Neuronal stem cell (in vitro differentiated cells): ENCODE results near the gene SLC6A3.
A peak's percentile ranks its signal among the peaks of the same experiment; 100 is the strongest.

ENCODE experiments used
- DNase-seq: peaks from one replicate; pipeline ENCODE4 v3.0.0-alpha.2; 2013; ENCODE audit warnings: low spot score
- H2AFZ ChIP-seq: one replicate; pipeline ENCODE4 v1.6.1; 2013; ENCODE audit warnings: mild to moderate bottlenecking, low read length, inconsistent platforms
- H2AK5ac ChIP-seq: 2 replicates; pipeline ENCODE4 v1.6.1; 2013; ENCODE audit warnings: low read depth, mild to moderate bottlenecking, inconsistent platforms, low read length, moderate library complexity, mixed read lengths
- H2BK120ac ChIP-seq: 2 replicates; pipeline ENCODE4 v1.6.1; 2013; ENCODE audit warnings: low read depth, mild to moderate bottlenecking, inconsistent platforms, low read length, moderate library complexity, mixed read lengths
- H2BK12ac ChIP-seq: one replicate; pipeline ENCODE4 v1.6.1; 2013; ENCODE audit warnings: low read length, inconsistent platforms
- H2BK15ac ChIP-seq: 2 replicates; pipeline ENCODE4 v1.6.1; 2013; ENCODE audit warnings: mild to moderate bottlenecking, low read length, inconsistent platforms, mixed read lengths
- H2BK5ac ChIP-seq: one replicate; pipeline ENCODE4 v1.6.1; 2013; ENCODE audit warnings: inconsistent platforms, mild to moderate bottlenecking, low read length, moderate library complexity
- H3K14ac ChIP-seq: one replicate; pipeline ENCODE4 v1.6.1; 2013; ENCODE audit warnings: low read length, inconsistent platforms
- H3K18ac ChIP-seq: 2 replicates; pipeline ENCODE4 v1.6.1; 2013; ENCODE audit warnings: low read length, inconsistent platforms
- H3K23ac ChIP-seq: 2 replicates; pipeline ENCODE4 v1.6.1; 2013; ENCODE audit warnings: low read depth, mild to moderate bottlenecking, mixed read lengths, low read length, inconsistent platforms; ENCODE audit not compliant: poor library complexity
- H3K27ac ChIP-seq: replicated peaks from 3 replicates; pipeline ENCODE4 v1.5.1; 2013; ENCODE audit warnings: low read length, inconsistent platforms
- H3K27me3 ChIP-seq, 3 experiments: 2 replicates each; pipeline ENCODE4 v1.6.1; 2013; ENCODE audit warnings: low read length in 3 of 3, mild to moderate bottlenecking in 2 of 3, inconsistent platforms in 1 of 3, low read depth in 1 of 3, mixed read lengths in 1 of 3, moderate library complexity in 1 of 3; ENCODE audit not compliant: control insufficient read depth in 3 of 3, insufficient read depth in 3 of 3
- H3K36me3 ChIP-seq, 2 donors: replicated peaks in 1 of 2; 2 replicates each; pipeline ENCODE4 v1.6.1; 2013; ENCODE audit warnings: low read length in 2 of 2; ENCODE audit not compliant: control insufficient read depth in 2 of 2, insufficient read depth in 2 of 2
- H3K4ac ChIP-seq: 2 replicates; pipeline ENCODE4 v1.6.1; 2013; ENCODE audit warnings: inconsistent platforms, mild to moderate bottlenecking, low read length, moderate library complexity
- H3K4me1 ChIP-seq, 2 donors: 1 replicate in 1 of 2; 2 replicates in 1 of 2; pipeline ENCODE4 v1.6.1; 2013; ENCODE audit warnings: low read length in 2 of 2, low read depth in 1 of 2; ENCODE audit not compliant: control insufficient read depth in 2 of 2, insufficient read depth in 1 of 2
- H3K4me2 ChIP-seq: one replicate; pipeline ENCODE4 v1.6.1; 2013; ENCODE audit warnings: mild to moderate bottlenecking, low read length, inconsistent platforms; ENCODE audit not compliant: insufficient read depth, poor library complexity, severe bottlenecking
- H3K4me3 ChIP-seq, 2 donors: 2 replicates each; pipeline ENCODE4 v1.5.1; 2013; ENCODE audit warnings: low read length in 2 of 2, mild to moderate bottlenecking in 2 of 2, inconsistent platforms in 1 of 2, moderate library complexity in 1 of 2
- H3K79me1 ChIP-seq: one replicate; pipeline ENCODE4 v1.6.1; 2013; ENCODE audit warnings: low read depth, mild to moderate bottlenecking, inconsistent platforms, low read length, moderate library complexity
- H3K9ac ChIP-seq: one replicate; pipeline ENCODE4 v1.6.1; 2013; ENCODE audit warnings: mild to moderate bottlenecking, low read depth, low read length, inconsistent platforms; ENCODE audit not compliant: poor library complexity
- H3K9me3 ChIP-seq, 2 donors: replicated peaks in 1 of 2; 2 replicates each; pipeline versions ENCODE3 to v1.6.1; 2013; ENCODE audit warnings: low read length in 2 of 2, mild to moderate bottlenecking in 2 of 2, inconsistent platforms in 1 of 2, low read depth in 1 of 2, mixed read lengths in 1 of 2, moderate library complexity in 1 of 2; ENCODE audit not compliant: control insufficient read depth in 2 of 2, insufficient read depth in 1 of 2
- H4K8ac ChIP-seq: one replicate; pipeline ENCODE4 v1.6.1; 2013; ENCODE audit warnings: low read depth, mild to moderate bottlenecking, inconsistent platforms, low read length, moderate library complexity
- H4K91ac ChIP-seq: one replicate; pipeline ENCODE4 v1.6.1; 2013; ENCODE audit warnings: low read length, low read depth, mild to moderate bottlenecking, inconsistent platforms; ENCODE audit not compliant: poor library complexity
- WGBS, 2 donors: extraction: QIAGEN DNeasy Blood & Tissue Kit; methylation state at CpG; one replicate each; pipeline ENCODE4 v1.1.7; 2013; ENCODE audit warnings: missing lambda C conversion rate in 2 of 2, mixed read lengths in 1 of 2; ENCODE audit not compliant: insufficient read length in 2 of 2, insufficient replicate concordance in 1 of 2; ENCODE audit errors: extremely low coverage in 2 of 2; 5-methylcytosine and 5-hydroxymethylcytosine counted together

The SLC6A3 gene

DNA sequence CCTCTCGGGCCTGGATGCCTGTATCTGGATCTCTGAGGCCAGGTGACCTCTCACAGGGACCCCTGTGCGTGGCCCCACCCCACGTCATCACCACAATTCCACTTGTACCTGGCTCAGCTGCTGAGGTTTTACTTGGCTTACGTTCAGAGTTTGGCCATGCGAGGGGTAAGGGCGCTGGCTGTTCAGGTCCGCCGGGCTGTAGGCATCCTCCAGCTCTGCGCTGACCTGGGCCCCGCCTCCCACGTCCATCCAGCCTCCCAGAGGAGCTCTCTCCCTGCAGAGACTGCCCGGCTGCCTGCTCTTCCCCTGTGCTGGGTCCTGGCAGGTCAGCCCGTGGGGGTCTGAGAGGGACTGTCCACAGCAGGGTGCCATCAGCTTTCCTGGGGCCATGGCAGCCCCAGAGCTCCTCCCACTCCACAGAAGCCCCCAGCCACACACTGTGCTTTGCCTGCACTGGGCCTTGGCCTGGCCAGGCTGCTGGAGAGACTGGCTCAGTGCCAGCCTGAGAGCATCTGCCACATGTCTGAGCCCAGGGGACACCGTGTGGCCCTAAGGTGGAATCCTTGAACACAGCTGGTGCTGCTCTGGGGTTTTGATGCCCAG lies 43.6 kb downstream of the SLC6A3 start:
- Histone ChIP-seq H3K9me3 (peaks cover 0 to 7% of the 10 kb centered on the region in 2 donors), H2BK15ac (no peak overlapping the region), H2AK5ac (no peak overlapping the region), H3K4ac (no peak overlapping the region), H2BK12ac (no peak overlapping the region), H3K27ac (no peak overlapping the region), H3K18ac (no peak overlapping the region), H3K14ac (peak overlapping the region; percentile 82), H3K36me3 (no peaks in the 10 kb centered on the region), H3K4me3 (no peak overlapping the region), H3K23ac (no peak overlapping the region), H2AFZ (no peak overlapping the region), H2BK120ac (no peak overlapping the region), H2BK5ac (peak overlapping the region; percentile 5), H3K79me1 (peaks cover 2% of the 10 kb centered on the region), H3K4me1 (no peaks in the 10 kb centered on the region), H3K4me2 (no peak overlapping the region), H3K27me3 (peaks cover 0 to 38% (median 0%) of the 10 kb centered on the region in 3 experiments), H3K9ac (peak overlapping the region; percentile 16), H4K8ac (no peak overlapping the region), H4K91ac (no peak overlapping the region)
- DNase-seq: no peak
- no CpG with 5 or more reads among the region's 14 CpGs for WGBS, 2 donors

GRCh38 chr5:1400936-1401335 lies 44.3 kb downstream of the SLC6A3 start:
- DNase-seq: no peak
- Histone ChIP-seq H3K9me3 (peaks cover 0 to 7% of the 10 kb centered on the region in 2 donors), H3K4me1 (no peaks in the 10 kb centered on the region), H2BK15ac (no peak overlapping the region), H3K27ac (no peak overlapping the region), H3K27me3 (peaks cover 0 to 44% (median 0%) of the 10 kb centered on the region in 3 experiments), H3K4ac (no peak overlapping the region), H3K9ac (peak overlapping the region; percentile 21), H3K79me1 (peaks cover 2% of the 10 kb centered on the region), H3K4me3 (no peak overlapping the region), H3K18ac (no peak overlapping the region), H3K36me3 (no peaks in the 10 kb centered on the region), H2AFZ (no peak overlapping the region), H2BK12ac (no peak overlapping the region), H4K8ac (no peak overlapping the region), H2AK5ac (no peak overlapping the region), H3K23ac (no peak overlapping the region), H3K14ac (peak overlapping the region; percentile 84), H2BK5ac (peak overlapping the region; percentile 5), H4K91ac (no peak overlapping the region), H3K4me2 (no peak overlapping the region), H2BK120ac (no peak overlapping the region)
- no CpG with 5 or more reads among the region's 12 CpGs for WGBS, 2 donors

DNA sequence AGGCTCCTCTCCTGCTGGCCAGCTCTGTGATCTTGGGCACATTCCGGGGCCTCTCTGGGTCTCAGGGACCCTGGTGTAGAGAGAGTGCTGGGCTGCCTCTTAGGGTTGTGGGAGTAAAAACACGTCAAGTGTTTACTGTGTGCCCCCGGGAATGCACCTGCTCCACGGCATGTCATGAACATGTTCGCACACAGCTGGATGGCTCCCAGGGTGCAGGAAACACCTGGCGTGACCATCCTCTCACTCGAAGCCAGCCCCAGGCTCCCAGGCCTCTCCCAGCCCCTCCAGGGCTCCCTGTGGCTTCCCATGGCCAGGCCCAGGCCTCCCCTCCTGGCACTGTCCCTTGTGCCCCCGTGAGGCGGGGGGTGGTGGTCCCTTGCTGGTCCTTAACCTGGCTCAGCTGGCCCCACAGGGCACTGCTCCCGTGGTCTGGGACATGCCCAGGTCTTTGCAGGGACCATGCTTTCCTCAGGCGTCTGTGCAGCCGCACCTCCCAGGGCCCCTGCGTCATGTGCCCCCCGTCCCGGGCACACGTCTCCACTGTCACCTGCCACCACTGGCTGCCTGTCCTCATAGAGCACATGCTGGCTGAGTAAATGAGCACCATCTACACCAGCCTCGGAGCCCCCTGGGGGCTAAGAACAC lies 44.9 kb downstream of the SLC6A3 start:
- Histone ChIP-seq H3K9me3 (peaks cover 0 to 7% of the 10 kb centered on the region in 2 donors), H2BK120ac (peak overlapping the region; percentile 87), H2AK5ac (no peak overlapping the region), H2BK15ac (peak overlapping the region; percentile 7), H4K8ac (no peak overlapping the region), H3K27me3 (peaks cover 0 to 48% (median 0%) of the 10 kb centered on the region in 3 experiments), H2BK12ac (no peak overlapping the region), H3K9ac (peak overlapping the region; percentile 21), H3K18ac (peak overlapping the region; percentile 64), H3K14ac (no peak overlapping the region), H2BK5ac (peak overlapping the region; percentile 82), H4K91ac (no peak overlapping the region), H3K27ac (no peak overlapping the region), H3K23ac (no peak overlapping the region), H3K79me1 (peaks cover 2% of the 10 kb centered on the region), H3K4me3 (no peak overlapping the region), H3K4me2 (no peak overlapping the region), H2AFZ (no peak overlapping the region), H3K4ac (no peak overlapping the region), H3K36me3 (no peaks in the 10 kb centered on the region), H3K4me1 (no peaks in the 10 kb centered on the region)
- no peak for DNase-seq
- no CpG with 5 or more reads among the region's 17 CpGs for whole genome bisulfite sequencing, 2 donors

- no peak overlapping the region for H3K4me3 ChIP-seq
- H3K4ac ChIP-seq: no peak overlapping the region
- WGBS, 2 donors: no CpG with 5 or more reads among the region's 11 CpGs
- no peak overlapping the region for H4K8ac ChIP-seq
- H2BK5ac ChIP-seq: peak overlapping the region; percentile 66
- no peaks in the 10 kb centered on the region for H3K36me3 ChIP-seq
- no peak overlapping the region for H3K4me2 ChIP-seq
- peaks cover 0 to 48% (median 0%) of the 10 kb centered on the region in 3 experiments for H3K27me3 ChIP-seq
- H2BK15ac ChIP-seq: peak overlapping the region; percentile 7
- no peak overlapping the region for H2AK5ac ChIP-seq
- peak overlapping the region; percentile 52 for H3K18ac ChIP-seq
- H3K23ac ChIP-seq: peak overlapping the region; percentile 89
- no peaks in the 10 kb centered on the region for H3K4me1 ChIP-seq
- peak overlapping the region; percentile 87 for H2BK120ac ChIP-seq
- no peak overlapping the region for H3K9ac ChIP-seq
- H3K9me3 ChIP-seq: peaks cover 0 to 7% of the 10 kb centered on the region in 2 donors
- H2BK12ac ChIP-seq: no peak overlapping the region
- H3K79me1 ChIP-seq: peaks cover 2% of the 10 kb centered on the region
- H2AFZ ChIP-seq: no peak overlapping the region
- H4K91ac ChIP-seq: no peak overlapping the region
- H3K14ac ChIP-seq: no peak overlapping the region
- no peak for DNase-seq
- H3K27ac ChIP-seq: no peak overlapping the region
Observed at GRCh38 chr5:1399737-1400136, 45.5 kb downstream of the SLC6A3 start.
